RWPE2 (cell line): Measurements from ENCODE around the gene RHOG.

ENCODE experiments used
- ATAC-seq: fragments of 200-7000 bp; cut with Tn5 transposase; 3 replicates; pipeline ENCODE4 v1.9.1; 2021; ENCODE audit warnings: low read depth
- DNase-seq: peaks from one replicate; pipeline ENCODE4 v3.0.0-alpha.2; 2020; ENCODE audit warnings: low spot score
- H3K27ac ChIP-seq: fragments of 450-650 bp; 2 replicates; pipeline ENCODE4 v1.5.1; 2017; ENCODE audit warnings: mild to moderate bottlenecking; ENCODE audit not compliant: poor library complexity, severe bottlenecking
- H3K27me3 ChIP-seq: fragments of 250-450 bp; sonication (Bioruptor Pico); 2 replicates; pipeline ENCODE4 v1.5.1; 2021; ENCODE audit warnings: mild to moderate bottlenecking, moderate library complexity; ENCODE audit not compliant: insufficient read depth, poor library complexity, severe bottlenecking
- H3K36me3 ChIP-seq: fragments of 250-450 bp; sonication (Bioruptor Pico); 2 replicates; pipeline ENCODE4 v1.5.1; 2020; ENCODE audit warnings: low read depth, mild to moderate bottlenecking, moderate library complexity
- H3K4me1 ChIP-seq: fragments of 250-450 bp; sonication (Bioruptor Pico); 2 replicates; pipeline ENCODE4 v1.5.1; 2021; ENCODE audit warnings: mild to moderate bottlenecking, moderate library complexity; ENCODE audit not compliant: insufficient read depth, poor library complexity, severe bottlenecking
- H3K4me3 ChIP-seq: fragments of 250-450 bp; sonication (Bioruptor Pico); 2 replicates; pipeline ENCODE4 v1.5.1; 2021; ENCODE audit warnings: mild to moderate bottlenecking, moderate library complexity; ENCODE audit not compliant: severe bottlenecking
- H3K9me3 ChIP-seq: fragments of 250-450 bp; sonication (Bioruptor Pico); 2 replicates; pipeline ENCODE4 v1.5.1; 2021; ENCODE audit warnings: mild to moderate bottlenecking, moderate library complexity; ENCODE audit not compliant: severe bottlenecking
- CTCF ChIP-seq: fragments of 450-650 bp; IDR thresholded peaks from one replicate; pipeline ENCODE4 v1.5.1; 2017; ENCODE audit warnings: mild to moderate bottlenecking, moderate library complexity; ENCODE audit not compliant: poor library complexity, severe bottlenecking

Gene RHOG

DNA sequence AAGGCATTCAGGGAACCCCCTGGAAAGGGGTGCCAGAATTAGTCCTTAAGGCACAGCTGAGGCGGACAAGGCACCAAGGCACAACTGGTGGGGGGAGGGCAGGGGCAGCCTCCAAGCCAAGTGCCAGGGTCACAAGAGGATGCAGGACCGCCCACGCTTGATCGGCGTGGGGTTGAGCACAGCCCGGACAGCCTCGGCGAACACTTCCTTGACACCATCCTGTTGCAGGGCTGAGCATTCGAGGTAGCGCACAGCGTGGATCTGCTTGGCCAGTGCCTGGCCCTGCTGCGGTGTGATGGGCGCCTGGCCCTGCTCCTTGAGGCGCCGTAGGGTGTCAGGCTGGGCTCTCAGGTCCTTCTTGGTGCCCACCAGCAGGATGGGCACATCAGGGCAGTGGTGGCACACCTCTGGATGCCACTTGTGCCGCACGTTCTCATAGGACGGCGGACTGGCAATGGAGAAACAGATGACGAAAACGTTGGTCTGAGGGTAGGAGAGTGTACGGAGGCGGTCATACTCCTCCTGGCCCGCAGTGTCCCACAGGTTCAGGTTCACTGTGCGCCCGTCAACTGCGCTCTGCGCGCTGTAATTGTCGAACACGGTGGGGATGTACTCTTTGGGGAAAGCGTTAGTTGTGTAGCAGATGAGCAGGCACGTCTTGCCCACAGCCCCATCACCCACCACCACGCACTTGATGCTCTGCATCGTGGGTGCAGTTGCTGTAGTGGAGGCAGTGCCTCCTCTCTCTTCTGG is 13.1 kb downstream of the RHOG start:
- Histone ChIP-seq H3K4me1 (no peaks in the 10 kb centered on the region), H3K9me3 (no peaks in the 10 kb centered on the region), H3K36me3 (peaks cover 29% of the 10 kb centered on the region), H3K4me3 (no peak overlapping the region), H3K27me3 (no peaks in the 10 kb centered on the region), H3K27ac (no peak overlapping the region)
- ATAC-seq (no peak), DNase-seq (no peak)
- no peak for TF ChIP-seq CTCF

GRCh38 chr11:3826721-3827120 is 14.0 kb downstream of the RHOG start:
- Histone ChIP-seq H3K27me3 (no peaks in the 10 kb centered on the region), H3K9me3 (no peaks in the 10 kb centered on the region), H3K4me1 (no peaks in the 10 kb centered on the region), H3K27ac (no peak overlapping the region), H3K4me3 (no peak overlapping the region), H3K36me3 (peaks cover 29% of the 10 kb centered on the region)
- DNase-seq (no peak), ATAC-seq (no peak)
- no peak for TF ChIP-seq CTCF

DNA sequence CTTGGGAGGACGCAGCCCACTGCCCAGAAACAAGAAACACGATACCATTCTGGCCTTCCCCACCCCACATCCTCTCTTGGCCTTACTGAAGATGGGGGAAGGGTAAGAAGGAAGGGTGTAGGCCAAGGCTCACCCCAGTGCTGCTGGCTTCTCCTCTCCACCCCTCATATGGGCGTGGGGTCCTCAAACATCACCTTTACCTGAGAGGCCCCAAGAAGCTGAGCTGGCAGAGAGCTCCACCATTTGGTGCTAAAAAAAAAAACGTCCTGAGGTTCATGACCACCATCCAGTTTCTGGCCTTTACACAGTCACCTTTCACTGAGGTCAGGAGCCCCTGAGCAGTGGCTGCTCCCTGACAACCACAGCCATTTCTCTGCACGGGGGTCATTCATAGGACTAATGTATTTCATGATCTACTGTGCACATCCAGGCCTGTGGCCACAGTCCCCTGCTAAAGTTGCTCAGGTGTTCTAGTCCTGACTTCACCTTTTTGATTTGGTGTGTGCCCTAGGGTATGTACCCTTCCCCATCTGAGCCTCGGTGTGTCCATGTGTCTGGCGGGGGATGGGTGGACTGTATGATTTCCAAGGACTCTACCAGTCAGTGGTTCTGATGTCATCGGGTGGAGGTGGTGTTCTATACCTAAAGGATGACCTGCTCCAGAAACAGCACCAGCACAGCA is 15.1 kb downstream of the RHOG start:
- TF ChIP-seq CTCF: no peak
- no peak overlapping the region for H3K27ac ChIP-seq
- H3K27me3 ChIP-seq: no peaks in the 10 kb centered on the region
- no peak for DNase-seq
- H3K4me3 ChIP-seq: no peak overlapping the region
- H3K9me3 ChIP-seq: no peaks in the 10 kb centered on the region
- peaks cover 22% of the 10 kb centered on the region for H3K36me3 ChIP-seq
- no peak for ATAC-seq
- no peaks in the 10 kb centered on the region for H3K4me1 ChIP-seq

DNA sequence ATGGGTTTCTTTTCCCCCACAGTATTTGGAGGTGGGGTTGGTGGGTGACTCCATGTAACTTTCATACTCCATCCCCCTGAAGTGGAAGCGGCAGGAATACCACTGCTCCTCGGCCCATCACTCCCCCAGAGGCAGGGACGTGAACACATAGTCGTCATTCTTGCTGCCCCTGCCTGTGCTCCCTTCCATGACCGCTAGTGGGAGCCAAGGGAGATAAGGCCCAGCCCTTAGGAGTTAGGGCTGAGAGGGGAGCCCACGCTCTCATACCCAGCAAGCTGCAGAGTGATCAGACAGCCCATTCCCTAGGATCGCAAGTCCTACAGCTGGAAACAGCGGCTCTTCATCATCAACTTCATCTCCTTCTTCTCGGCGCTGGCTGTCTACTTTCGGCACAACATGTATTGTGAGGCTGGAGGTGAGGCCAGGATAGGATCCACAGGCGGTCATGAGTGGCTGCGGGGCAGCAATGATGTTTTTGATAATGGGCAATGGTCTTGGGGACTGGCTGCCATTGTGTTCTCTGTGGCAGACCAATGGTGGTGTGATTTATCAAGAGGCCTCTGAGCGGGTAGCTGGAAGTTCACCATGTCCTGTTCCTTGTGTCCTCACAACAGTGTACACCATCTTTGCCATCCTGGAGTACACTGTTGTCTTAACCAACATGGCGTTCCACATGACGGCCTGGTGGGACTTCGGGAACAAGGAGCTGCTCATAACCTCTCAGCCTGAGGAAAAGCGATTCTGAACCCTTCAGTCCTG is 15.9 kb downstream of the RHOG start:
- H3K27me3 ChIP-seq: no peaks in the 10 kb centered on the region
- H3K4me1 ChIP-seq: no peaks in the 10 kb centered on the region
- peaks cover 15% of the 10 kb centered on the region for H3K36me3 ChIP-seq
- no peak overlapping the region for H3K4me3 ChIP-seq
- ATAC-seq (peak; percentile 44), DNase-seq (no peak)
- H3K27ac ChIP-seq: no peak overlapping the region
- peak; percentile 57 for TF ChIP-seq CTCF
- no peaks in the 10 kb centered on the region for H3K9me3 ChIP-seq
